ENCODE data around the gene TMEM51.

DNA sequence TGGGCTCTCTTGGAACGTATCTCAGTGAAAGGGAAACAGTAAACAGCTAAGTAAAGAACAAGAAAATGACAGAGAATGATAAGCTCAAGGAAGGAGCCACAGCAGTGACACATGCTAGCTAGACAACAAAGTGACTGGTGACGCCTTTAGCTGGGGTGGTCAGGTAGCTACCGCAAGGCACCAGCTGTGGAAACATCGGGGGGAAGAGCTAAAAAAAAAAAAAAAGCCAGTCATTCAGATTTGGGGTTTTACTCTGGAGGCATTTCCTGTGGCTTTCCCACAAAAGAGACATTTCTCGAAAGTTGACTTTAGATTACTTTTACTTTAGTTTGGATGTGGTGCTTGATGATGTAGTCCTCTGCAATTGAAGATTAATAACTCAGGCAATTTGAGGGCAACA, 95.5 kb downstream of the TMEM51 start:
- TF ChIP-seq EZH2 (IDR thresholded peaks at IDR 0.05; ENCODE audit: borderline replicate concordance, control insufficient read depth, low read depth, low read length) (no peak), POLR2AphosphoS5 (IDR thresholded peaks at IDR 0.05; ENCODE audit: low read length) (no peak), SUPT20H (IDR thresholded peaks at IDR 0.05; ENCODE audit: borderline replicate concordance, control insufficient read depth, low read depth, low read length) (no peak), YBX1 (IDR thresholded peaks at IDR 0.05) (no peak), CBX5 (IDR thresholded peaks at IDR 0.05; ENCODE audit: low read depth) (no peak), EP300 (IDR thresholded peaks at IDR 0.05; ENCODE audit: borderline replicate concordance in 1 of 2, control insufficient read depth in 1 of 2, low read depth in 2 of 2, low read length in 2 of 2) (peak; percentile 45 to 51; a peak in 2 of 4 replicates), MEF2A (IDR thresholded peaks at IDR 0.05; ENCODE audit: insufficient read depth, low read depth, low read length) (0 out of 2 replicates have a peak, but pooled peaks have one; percentile 13), TAF1 (IDR thresholded peaks at IDR 0.05; ENCODE audit: borderline replicate concordance, low read depth, low read length) (no peak), TCF3 (IDR thresholded peaks at IDR 0.05; ENCODE audit: borderline replicate concordance, insufficient read depth, low read depth, low read length) (peak; percentile 63; the same call in 1 of the 2 replicates), NFIC (IDR thresholded peaks at IDR 0.05; ENCODE audit: low read depth, low read length) (peak; percentile 63; the same call in 1 of the 2 replicates), SREBF2 (IDR thresholded peaks at IDR 0.05; ENCODE audit: low read length) (no peak), YY1 (IDR thresholded peaks at IDR 0.05; ENCODE audit: low read depth, low read length) (no peak)
- TF ChIP-seq, protein P1, sequence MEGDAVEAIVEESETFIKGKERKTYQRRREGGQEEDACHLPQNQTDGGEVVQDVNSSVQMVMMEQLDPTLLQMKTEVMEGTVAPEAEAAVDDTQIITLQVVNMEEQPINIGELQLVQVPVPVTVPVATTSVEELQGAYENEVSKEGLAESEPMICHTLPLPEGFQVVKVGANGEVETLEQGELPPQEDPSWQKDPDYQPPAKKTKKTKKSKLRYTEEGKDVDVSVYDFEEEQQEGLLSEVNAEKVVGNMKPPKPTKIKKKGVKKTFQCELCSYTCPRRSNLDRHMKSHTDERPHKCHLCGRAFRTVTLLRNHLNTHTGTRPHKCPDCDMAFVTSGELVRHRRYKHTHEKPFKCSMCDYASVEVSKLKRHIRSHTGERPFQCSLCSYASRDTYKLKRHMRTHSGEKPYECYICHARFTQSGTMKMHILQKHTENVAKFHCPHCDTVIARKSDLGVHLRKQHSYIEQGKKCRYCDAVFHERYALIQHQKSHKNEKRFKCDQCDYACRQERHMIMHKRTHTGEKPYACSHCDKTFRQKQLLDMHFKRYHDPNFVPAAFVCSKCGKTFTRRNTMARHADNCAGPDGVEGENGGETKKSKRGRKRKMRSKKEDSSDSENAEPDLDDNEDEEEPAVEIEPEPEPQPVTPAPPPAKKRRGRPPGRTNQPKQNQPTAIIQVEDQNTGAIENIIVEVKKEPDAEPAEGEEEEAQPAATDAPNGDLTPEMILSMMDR (IDR thresholded peaks at IDR 0.05 in 2 of 3, conservative IDR thresholded peaks at IDR 0.05 in 1 of 3; ENCODE audit: control insufficient read depth in 2 of 3, extremely low read depth in 1 of 3, insufficient read depth in 1 of 3, low read depth in 3 of 3, low read length in 3 of 3): no peak

Data from GM12878 (cell line).